ENCODE data around the gene TEX51.

GRCh38 chr2:126888046-126888445, 10.6 kb upstream of the TEX51 start:
- TF ChIP-seq, protein P1, sequence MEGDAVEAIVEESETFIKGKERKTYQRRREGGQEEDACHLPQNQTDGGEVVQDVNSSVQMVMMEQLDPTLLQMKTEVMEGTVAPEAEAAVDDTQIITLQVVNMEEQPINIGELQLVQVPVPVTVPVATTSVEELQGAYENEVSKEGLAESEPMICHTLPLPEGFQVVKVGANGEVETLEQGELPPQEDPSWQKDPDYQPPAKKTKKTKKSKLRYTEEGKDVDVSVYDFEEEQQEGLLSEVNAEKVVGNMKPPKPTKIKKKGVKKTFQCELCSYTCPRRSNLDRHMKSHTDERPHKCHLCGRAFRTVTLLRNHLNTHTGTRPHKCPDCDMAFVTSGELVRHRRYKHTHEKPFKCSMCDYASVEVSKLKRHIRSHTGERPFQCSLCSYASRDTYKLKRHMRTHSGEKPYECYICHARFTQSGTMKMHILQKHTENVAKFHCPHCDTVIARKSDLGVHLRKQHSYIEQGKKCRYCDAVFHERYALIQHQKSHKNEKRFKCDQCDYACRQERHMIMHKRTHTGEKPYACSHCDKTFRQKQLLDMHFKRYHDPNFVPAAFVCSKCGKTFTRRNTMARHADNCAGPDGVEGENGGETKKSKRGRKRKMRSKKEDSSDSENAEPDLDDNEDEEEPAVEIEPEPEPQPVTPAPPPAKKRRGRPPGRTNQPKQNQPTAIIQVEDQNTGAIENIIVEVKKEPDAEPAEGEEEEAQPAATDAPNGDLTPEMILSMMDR (IDR thresholded peaks at IDR 0.05) = no peak
- TF ChIP-seq POLR2A (IDR thresholded peaks at IDR 0.05) = no peak

Data from right lobe of liver (tissue), 4 donors.